GM18861 (cell line): ENCODE data around the gene ARHGEF4.

ENCODE experiments used
- ATAC-seq: cut with Tn5 transposase; IDR thresholded peaks from one replicate; pipeline ENCODE4 v1.9.1; 2021; ENCODE audit not compliant: unreplicated experiment

Gene ARHGEF4, protein sequence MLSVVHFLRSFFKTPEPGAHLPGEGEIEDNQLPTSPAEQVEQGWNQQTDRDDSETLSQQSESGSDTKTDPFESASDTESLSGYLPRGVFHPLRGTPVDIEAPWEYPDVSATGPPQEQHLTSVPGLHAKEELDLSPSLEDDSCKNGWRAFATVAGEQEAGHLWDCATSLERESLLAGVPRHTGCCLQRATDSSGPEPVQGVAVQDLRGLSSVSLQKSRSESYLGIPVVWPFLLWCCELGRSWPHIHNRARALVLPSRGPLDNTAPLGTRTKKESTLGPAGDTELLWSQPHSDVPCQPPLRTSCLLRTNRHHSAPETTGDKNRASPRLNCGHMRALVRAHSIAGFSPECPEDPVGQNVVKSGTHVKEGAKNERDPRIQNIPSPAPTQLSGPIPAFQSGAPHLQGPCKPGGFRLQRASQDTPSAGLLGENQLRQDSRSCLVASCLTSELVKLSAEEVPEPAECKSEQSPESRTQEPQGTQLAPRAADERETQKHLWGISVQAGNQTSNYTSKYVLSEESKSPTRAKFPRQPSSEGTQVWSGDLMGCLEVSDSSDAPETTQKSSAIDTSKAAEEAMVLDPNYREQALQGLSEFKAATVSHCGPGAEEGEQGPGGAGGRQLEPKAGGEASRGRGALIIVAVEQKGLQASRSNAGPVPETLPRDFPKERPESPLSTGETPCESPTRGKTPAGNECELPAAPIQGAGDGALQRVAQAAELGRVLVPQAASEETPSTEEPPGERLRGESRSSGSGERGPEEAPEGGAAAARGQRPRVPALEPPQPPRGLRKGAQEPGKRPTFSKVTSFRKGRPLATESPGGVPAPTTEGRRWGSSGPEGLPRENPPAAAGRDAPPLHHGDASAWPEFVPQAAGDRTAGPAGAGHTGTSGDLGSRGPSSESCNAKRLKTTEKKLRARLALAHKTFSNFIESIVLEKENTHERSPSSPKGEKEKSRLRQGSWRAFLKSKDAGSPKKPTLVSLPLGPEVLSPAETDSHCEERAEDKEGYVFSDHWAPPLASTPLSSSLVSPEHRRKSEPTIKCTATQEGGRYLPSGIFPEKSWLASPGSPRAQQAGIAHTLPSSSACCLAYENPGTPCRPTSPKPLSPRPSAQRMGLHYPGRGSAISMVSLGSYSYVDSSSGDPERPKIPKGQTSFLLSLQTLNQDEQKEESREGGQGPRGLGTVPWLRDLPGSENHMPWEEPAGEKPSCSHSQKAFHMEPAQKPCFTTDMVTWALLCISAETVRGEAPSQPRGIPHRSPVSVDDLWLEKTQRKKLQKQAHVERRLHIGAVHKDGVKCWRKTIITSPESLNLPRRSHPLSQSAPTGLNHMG (N-terminal part only)

DNA sequence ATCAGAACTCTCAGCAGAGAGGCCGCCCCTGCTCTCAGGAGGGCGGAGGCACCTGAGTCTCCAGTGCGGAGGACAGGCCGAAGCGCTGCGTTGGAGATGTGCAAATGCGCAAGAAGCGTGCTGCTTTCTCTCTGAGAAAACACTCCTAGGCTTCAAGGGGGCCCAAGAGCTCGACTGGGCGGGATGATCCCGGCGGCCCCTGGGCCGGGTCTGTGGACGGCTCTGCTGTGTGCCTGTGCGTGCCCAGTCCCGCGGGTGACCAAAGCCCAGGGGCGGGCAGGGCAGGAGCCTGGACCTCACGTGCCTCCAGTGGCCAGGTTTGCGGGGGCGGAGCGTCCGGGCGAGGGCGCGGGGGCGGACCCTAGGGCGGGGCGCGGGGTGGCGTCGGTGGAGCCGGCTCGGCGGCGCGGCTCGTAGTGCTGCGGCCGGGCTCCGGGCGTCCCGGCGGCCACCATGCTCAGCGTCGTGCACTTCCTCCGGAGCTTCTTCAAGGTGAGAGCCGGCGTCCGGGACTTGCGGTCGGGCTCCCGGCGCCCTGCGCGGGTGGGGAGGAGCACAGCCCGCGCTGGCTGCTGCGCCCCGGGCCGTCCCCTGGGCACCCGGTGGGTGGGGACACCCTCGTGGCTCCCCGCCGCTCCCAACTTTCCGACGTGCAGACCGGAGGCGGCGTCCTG is at the start of gene ARHGEF4:
Gene ARHGEF4, plus strand, starts transcription at position 414 of the 674 bp plus-strand sequence. Its CDS starts 40 bp downstream, at position 454.
- no peak for ATAC-seq

DNA sequence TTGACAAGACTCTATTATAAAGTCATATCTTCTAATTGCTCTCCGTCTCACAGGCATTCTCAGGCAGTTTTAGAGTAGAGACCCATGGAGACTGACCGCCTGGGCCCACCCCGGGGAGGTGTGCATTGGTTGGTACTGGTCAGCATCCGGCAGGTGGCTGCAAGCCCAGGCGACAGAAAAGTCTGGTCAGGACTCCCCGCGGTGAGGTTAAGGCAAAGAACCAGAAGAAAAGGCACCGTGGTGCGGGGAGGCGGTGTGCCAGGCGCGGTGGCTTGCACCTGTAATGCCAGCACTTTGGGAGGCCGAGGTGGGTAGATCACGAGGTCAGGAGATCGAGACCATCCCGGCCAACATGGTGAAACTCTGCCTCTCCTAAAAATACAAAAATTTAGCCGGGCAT is 48.9 kb upstream of the ARHGEF4 start:
- no peak for ATAC-seq

DNA sequence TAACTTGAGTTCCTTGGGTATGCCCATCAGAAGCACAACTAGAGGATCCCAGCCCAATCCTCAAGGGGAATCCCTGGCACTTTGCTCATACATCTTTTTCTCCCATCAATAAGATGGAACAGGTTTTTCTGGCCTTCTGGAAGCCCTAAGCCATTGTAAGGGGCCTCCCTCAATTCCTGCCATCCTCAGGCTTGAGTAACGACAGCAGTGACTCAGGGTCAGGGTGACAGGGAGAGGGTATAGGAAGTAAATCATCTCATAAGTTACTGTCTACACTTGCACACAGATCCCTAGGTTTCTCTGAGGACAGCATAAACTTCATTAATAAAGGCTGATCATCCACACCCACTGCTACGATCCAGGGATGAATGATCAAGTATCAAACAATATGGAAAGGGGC is 46.4 kb upstream of the ARHGEF4 start:
- ATAC-seq, result no peak

DNA sequence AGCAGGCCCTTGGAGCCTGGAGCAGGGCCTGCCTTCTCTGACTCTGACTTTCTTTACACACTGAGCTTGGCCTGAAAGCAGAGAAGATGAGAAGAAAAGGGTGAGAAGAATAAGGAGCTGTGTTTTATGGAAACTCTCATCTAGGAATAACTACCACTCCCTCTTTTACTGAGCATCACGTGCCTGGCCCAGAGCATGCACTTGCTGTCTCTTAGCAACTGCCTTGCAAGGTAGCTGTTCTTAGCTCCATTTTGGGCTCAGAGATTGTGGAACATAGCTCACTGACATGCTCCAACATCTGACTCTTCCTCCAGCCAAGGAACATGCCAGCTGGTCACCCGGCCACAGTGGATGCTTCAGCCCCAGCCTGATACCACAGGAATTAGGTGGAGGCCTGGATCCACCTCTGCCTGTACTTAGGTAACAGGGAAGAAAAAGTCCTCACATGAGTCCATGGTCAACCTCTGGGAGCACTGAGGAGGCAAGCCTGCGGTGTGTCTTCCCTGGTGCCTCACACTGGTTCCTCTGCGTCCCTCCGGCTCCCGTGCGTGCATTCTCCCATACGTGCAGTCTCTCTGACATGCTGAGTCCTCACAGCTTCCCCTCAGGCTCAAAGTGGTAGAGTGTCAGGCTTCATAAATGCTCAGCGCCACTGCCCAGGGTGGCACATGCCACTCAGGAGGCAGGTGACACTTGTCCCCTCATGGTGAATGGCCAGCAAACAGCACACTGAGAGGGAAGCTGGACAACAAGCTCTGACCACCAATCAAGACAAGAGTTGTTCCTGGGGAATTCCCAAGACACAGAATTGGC is 45.7 kb upstream of the ARHGEF4 start:
- no peak for ATAC-seq

- ATAC-seq, result no peak
Measured at GRCh38 chr2:130791617-130791939, 45.1 kb upstream of the ARHGEF4 start.

DNA sequence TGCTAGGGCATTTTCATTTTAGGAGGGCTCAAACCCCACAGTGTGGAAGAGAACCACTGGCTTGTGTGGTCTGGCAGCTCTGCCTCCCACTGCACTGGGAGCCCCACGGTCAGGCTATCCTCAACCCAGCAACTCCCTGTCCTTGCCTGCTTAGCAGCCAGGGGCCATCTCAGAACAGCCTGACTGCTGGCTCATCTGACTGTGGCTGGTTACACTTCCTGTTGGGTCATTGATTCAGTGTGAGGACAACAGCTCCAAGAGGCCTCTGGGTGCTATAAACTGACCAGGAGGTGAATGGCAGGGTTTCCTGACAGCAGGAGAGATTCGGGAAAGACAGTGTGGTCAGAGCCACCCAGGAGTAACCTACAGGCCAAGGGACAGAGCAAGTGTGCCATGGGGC is 41.3 kb upstream of the ARHGEF4 start:
- ATAC-seq, result no peak

- ATAC-seq, result no peak
Measured at GRCh38 chr2:130796290-130796689, 40.4 kb upstream of the ARHGEF4 start.

- peak; percentile 84 for ATAC-seq
Measured at GRCh38 chr2:130797493-130798435, 39.0 kb upstream of the ARHGEF4 start.

DNA sequence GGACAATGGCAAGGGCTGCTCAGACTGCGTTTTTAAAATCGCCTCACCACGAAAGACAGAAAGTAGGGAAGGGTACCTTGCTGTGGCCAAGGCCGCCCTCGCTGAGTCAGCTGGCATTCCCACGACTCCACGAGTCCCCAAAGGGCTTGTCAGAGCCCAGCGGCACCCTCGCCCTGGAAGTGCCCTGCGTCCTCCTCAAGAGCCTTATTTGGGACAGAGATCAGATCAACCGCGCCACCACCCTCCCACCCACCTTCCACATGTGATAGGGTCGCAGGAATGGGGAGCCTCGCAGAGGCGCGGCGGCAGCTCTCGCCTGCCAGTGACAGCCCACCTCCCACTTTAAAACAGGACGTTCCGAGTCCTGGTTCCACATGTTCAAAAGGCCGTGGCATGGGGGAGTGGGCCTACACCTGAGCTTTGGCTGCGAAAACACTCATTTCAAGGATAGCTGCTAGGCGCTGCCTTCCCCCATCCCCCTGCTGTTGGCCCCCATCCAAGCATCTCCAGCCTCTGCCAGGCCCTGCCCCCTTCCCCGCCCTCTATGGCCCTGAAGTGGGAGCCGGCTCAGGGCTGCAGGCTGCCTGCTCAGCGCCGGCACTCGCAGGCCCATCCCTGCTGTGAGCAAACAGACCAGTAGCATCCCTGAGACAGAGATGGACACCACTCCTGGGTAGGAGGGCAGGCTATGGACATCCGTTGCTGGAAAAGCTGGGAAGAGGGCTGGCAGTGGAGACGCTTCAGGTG is 38.1 kb upstream of the ARHGEF4 start:
- no peak for ATAC-seq

- ATAC-seq, result no peak
Measured at GRCh38 chr2:130799295-130799694, 37.4 kb upstream of the ARHGEF4 start.

GRCh38 chr2:130805613-130806012 is 31.1 kb upstream of the ARHGEF4 start:
- ATAC-seq, result no peak

DNA sequence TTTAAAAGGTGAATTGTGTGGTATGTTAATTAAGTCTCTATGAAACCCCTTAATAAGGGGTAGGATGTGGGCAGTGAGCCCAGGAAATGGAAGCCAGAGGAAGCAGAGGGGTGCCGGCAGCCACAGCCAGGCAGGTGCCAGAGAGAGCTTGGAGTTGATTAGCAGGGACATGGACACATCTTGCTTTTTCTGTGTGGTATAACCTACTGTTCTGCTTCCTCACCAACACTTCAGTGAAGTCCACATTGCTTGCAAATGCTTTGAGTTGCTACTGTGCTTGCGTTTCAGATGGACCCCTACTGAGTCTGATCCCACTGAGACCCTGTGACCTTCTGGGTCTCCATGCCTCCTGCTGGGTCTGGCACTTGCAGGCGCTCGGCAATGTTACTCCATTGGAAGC is 30.3 kb upstream of the ARHGEF4 start:
- no peak for ATAC-seq

DNA sequence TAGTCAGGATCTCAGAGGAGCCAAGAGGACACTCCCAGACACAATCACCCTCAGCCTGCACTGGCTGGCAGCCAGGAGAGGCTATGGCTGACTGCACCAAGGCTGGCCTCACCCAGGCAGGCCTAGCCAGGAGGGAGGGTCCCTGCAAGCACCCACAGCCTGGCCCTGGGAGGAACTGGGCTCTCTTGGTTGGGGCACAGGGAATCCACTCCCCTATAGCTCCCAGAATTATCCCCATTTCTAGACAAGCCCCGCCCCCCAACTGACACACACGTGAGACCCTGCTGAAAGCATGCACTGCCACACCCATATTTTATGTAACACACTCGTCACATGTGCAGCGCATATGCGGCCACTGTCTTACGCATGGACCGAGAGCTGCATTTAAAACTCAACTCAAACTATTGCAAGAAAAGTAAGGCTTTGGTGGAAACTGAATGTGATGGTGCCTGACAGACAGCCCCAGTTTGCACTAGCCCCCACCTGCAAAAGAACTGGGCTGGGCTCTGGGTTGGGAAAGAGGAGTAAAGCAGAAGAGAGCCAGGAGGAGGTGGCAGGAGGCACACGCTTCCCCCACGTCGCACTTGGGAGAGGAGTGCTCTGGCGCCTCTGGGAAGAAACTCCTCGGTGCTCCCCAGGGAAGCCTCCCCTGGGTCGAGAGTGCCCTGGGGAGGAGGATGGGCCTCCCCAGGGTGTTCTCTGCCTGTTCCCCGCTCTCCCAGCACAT is 28.9 kb upstream of the ARHGEF4 start:
- ATAC-seq, result no peak

DNA sequence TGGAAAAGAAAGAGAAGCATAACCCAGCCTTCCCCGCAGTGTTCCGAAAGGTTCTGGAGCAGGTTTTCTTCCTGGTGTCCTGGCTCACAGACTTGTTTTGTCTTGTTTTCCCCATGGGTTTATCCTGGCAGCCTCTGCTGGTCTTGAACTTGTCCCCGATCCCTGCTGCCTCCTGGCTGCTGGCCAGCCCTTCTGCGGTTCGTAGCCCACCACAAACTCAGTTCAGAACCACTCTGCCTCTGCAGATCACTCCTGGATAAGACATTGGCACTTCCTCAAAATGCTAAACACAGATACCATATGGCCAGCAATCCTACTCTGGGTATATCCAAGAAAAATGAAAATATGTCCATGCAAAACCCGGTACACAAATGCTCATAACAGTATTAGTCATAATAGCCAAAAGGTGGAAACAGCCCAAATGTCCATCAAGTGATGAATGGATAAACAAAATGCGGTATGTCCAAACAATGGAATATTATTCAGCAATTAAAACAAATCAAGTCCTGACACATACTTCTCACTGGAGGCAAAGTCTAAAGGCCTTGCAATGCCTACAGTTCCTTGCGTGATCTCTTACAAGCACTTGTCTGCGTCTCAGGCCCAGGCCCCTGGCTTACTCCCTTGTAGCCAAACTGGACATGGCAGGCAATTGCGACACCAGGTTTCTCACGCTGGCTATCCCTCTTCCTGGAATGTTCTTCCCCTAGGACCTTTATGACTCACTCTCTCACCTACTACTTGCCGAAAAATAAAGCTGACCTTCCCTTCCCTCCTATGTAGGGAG is 28.0 kb upstream of the ARHGEF4 start:
- no peak for ATAC-seq

- no peak for ATAC-seq
Measured at GRCh38 chr2:130810490-130810889, 26.2 kb upstream of the ARHGEF4 start.

- ATAC-seq, result no peak
Measured at GRCh38 chr2:130813722-130814121, 23.0 kb upstream of the ARHGEF4 start.
